ENCODE measurements around the gene PTPN9. TPM values are rescaled to one million over a fixed set of nuclear protein-coding genes. Genes with fewer than 3 reads are reported as not detected.

The PTPN9 gene
- total and polyA plus RNA-seq, 2 experiments from 2014 or later: 19.9 to 30.6 TPM

DNA sequence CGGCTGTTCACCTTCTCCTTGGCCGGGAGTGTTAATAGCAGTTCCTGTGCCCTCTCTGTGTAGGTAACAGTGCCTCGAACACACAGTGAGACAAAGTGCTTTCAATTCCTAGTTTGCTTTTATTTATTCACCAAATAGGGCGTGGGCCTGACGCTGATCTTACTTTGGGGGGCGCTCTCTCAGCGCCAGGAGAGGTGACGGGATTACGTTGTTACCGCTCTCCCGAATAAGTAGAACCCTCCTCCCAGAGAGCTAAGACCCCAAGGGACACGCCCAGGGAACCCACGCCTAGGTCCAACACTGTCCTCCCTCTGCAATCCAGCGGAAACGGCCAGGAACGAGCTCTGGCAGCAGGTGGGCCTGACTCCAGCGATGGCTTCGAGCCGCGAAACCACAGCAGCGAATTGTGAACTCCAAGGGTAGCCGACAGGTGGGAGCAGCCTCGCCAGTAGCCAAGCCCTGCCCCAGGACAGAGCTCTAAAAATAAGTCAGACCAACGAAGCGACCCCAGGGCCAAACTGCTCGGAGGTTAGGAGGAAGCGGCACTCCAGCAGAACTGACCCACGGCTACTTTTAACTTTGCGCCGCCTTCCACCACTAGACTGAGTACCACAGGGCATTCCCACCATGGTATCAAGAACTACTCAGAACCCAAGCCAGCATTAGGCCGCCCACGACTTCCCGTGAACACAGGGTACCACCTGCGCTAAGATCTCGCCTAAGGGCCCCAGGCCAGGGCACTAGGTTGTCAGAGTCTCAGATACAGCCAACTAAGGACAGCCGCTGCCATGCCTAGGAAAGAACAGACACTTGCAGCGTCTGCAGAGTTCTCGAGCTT lies 126.0 kb downstream of the PTPN9 start:
- Histone ChIP-seq H2AFZ (peak overlapping the region; percentile 76), H3F3A (ENCODE audit: insufficient read depth) (peaks cover 53% of the 10 kb centered on the region), H3K27me3 (replicated peaks; ENCODE audit: insufficient read depth) (no peaks in the 10 kb centered on the region), H3K4me2 (ENCODE audit: unreplicated experiment) (peak overlapping the region; percentile 99), H3K27ac (peak overlapping the region; percentile 90), H3K36me3 (ENCODE audit: low read depth) (no peaks in the 10 kb centered on the region), H3K9me3 (ENCODE audit: low read depth) (no peaks in the 10 kb centered on the region), H3K9ac (peak overlapping the region; percentile 83), H3K79me2 (ENCODE audit: insufficient read depth) (peaks cover 33% of the 10 kb centered on the region), H3K9me2 (ENCODE audit: insufficient read depth) (no peaks in the 10 kb centered on the region), H3K4me3 (peak overlapping the region; percentile 85), H3K4me1 (ENCODE audit: insufficient read depth) (peaks cover 31% of the 10 kb centered on the region), H4K20me1 (ENCODE audit: insufficient read depth) (no peaks in the 10 kb centered on the region)
- in situ Hi-C loops (cut with MboI): no loop called here
- 6% methylated on average over 38 of the region's 38 CpGs for WGBS, 2 experiments (ENCODE audit: low coverage in 1 of 2, low lambda C conversion rate in 2 of 2, missing lambda C conversion rate in 2 of 2)
- peak; percentile 58 for DNase-seq
- TF ChIP-seq EZH2 (IDR thresholded peaks at IDR 0.05; ENCODE audit: insufficient read depth, poor library complexity, severe bottlenecking): no peak
- no peak for TF ChIP-seq EZH2phosphoT487 (IDR thresholded peaks at IDR 0.05; ENCODE audit: insufficient read depth, low read depth)

DNA sequence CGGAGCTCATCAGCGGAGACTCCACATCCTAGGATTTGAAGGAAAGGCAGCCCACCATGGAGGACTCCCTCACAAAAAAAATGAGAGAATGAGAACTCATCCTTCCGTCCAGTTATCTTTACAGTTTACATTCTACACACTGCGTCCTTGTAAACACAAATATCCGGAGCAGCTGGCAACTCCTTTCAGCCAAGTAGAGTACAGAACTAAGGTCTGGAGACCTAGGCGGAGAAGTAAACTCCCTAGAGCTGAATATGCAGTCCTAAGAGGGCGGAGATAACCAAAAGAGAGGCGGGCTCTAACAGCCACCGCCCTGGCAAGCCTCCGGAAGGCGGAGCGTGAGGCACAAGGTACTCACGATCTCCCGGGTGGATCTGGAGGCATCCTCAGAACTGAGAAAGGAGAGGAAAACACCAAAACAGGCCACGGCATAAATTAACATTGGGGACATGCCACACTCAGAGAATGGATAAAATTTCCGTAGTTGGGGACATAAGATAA lies 126.7 kb downstream of the PTPN9 start:
- peak; percentile 95 for DNase-seq
- Histone ChIP-seq H3K4me2 (ENCODE audit: unreplicated experiment) (peak overlapping the region; percentile 99), H2AFZ (peak overlapping the region; percentile 76), H3K27ac (peak overlapping the region; percentile 90), H3K4me3 (peak overlapping the region; percentile 85), H3K27me3 (replicated peaks; ENCODE audit: insufficient read depth) (no peaks in the 10 kb centered on the region), H3K4me1 (ENCODE audit: insufficient read depth) (peaks cover 27% of the 10 kb centered on the region), H3F3A (ENCODE audit: insufficient read depth) (peaks cover 49% of the 10 kb centered on the region), H3K9me2 (ENCODE audit: insufficient read depth) (no peaks in the 10 kb centered on the region), H3K9ac (peak overlapping the region; percentile 83), H3K79me2 (ENCODE audit: insufficient read depth) (peaks cover 40% of the 10 kb centered on the region), H4K20me1 (ENCODE audit: insufficient read depth) (no peaks in the 10 kb centered on the region), H3K9me3 (ENCODE audit: low read depth) (no peaks in the 10 kb centered on the region), H3K36me3 (ENCODE audit: low read depth) (no peaks in the 10 kb centered on the region)
- no peak for TF ChIP-seq EZH2phosphoT487 (IDR thresholded peaks at IDR 0.05; ENCODE audit: insufficient read depth, low read depth)
- no peak for TF ChIP-seq EZH2 (IDR thresholded peaks at IDR 0.05; ENCODE audit: insufficient read depth, poor library complexity, severe bottlenecking)
- in situ Hi-C loops (cut with MboI): no loop called here
- 0 to 1% methylated on average over 16 of the region's 16 CpGs for WGBS, 2 experiments (ENCODE audit: low coverage in 1 of 2, low lambda C conversion rate in 2 of 2, missing lambda C conversion rate in 2 of 2)

DNA sequence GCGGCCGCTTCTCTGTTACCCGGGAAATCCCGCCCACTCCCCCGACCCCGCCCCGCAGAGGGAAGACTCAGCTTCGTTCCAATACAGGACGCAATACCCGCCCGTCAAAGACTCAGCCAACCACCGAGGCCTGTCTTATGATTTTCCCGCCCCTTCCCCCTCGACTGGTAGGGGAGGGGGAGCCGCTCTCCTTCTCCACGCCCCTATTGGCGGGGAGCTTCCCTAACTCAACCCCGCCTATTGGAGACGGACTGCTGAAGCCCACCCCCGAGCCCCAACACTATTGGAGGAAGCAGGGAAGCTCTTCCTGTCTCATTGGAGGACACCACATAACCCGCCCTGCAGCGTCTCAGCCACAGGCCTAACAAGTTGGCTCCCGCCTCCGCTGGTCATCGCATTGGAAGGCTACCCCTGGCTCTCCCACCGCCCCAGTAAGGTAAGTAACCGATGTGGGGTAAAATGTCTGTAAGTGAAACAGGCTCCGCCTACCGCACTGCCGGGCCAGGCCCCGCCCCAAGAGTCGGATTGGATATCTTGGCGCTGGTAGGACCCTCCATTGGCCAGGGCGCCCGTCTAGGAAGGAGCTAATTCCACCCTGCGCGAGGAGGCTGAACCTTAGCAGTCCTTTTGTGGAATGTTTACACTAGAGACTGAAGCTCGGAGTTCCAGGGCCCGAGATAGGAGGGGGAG lies 127.3 kb downstream of the PTPN9 start, which contains the start of gene SIN3A:
TSS of gene SIN3A (minus strand) at position 17 of the 690 bp plus-strand sequence. CDS start 21,315 bp downstream, outside the sequence.
- H3K79me2 ChIP-seq (ENCODE audit: insufficient read depth): peaks cover 46% of the 10 kb centered on the region

DNA sequence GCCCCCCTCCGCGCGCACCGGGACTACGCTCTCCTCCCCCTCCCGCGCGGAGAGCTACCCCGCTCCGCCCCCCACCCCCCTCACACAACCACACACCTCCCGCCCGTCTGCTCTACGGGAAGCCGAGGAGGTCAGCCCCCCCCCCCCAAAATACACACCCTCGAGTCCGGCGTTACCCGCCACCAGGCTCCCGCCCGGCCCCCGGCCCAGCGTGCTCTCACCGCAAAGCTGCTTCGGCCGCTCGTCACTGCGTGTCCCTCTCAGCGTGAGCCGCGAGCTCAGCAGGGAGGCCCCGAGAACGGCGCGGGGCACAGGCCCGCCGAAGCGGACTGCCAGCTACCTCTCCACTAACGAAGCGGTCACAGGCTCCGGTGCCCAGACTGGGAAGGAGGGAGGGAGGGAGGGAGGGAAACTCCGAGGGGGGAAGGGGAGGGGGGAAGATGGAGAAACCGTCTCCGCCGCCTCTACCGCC lies 127.9 kb downstream of the PTPN9 start:
- Histone ChIP-seq H2AFZ (no peak overlapping the region), H3K36me3 (ENCODE audit: low read depth) (no peaks in the 10 kb centered on the region), H3K79me2 (ENCODE audit: insufficient read depth) (peaks cover 52% of the 10 kb centered on the region), H3K4me3 (peak overlapping the region; percentile 99), H3K9me2 (ENCODE audit: insufficient read depth) (no peaks in the 10 kb centered on the region), H3K9ac (peak overlapping the region; percentile 92), H4K20me1 (ENCODE audit: insufficient read depth) (no peaks in the 10 kb centered on the region), H3K27me3 (replicated peaks; ENCODE audit: insufficient read depth) (no peaks in the 10 kb centered on the region), H3K4me2 (ENCODE audit: unreplicated experiment) (peak overlapping the region; percentile 63), H3K27ac (peak overlapping the region; percentile 97), H3K4me1 (ENCODE audit: insufficient read depth) (peaks cover 16% of the 10 kb centered on the region), H3K9me3 (ENCODE audit: low read depth) (no peaks in the 10 kb centered on the region), H3F3A (ENCODE audit: insufficient read depth) (peaks cover 38% of the 10 kb centered on the region)
- 2% methylated on average over 17 to 45 of the region's 45 CpGs for WGBS, 2 experiments (ENCODE audit: low coverage in 1 of 2, low lambda C conversion rate in 2 of 2, missing lambda C conversion rate in 2 of 2)
- DNase-seq: no peak
- no peak for TF ChIP-seq EZH2 (IDR thresholded peaks at IDR 0.05; ENCODE audit: insufficient read depth, poor library complexity, severe bottlenecking)
- TF ChIP-seq EZH2phosphoT487 (IDR thresholded peaks at IDR 0.05; ENCODE audit: insufficient read depth, low read depth): no peak
- in situ Hi-C loops (cut with MboI): no loop called here

More for the DNA sequence above, 127.3 kb downstream of the PTPN9 start, which contains the start of gene SIN3A:
- peaks cover 43% of the 10 kb centered on the region for H3F3A ChIP-seq (ENCODE audit: insufficient read depth)
- peak within 1 kb of the TSS; percentile 97 for H3K27ac ChIP-seq
- H3K4me3 ChIP-seq: peak within 1 kb of the TSS; percentile 99
- peak within 1 kb of the TSS; percentile 81 for H2AFZ ChIP-seq
- H3K27me3 ChIP-seq (replicated peaks; ENCODE audit: insufficient read depth): no peaks in the 10 kb centered on the region
- in situ Hi-C loops (cut with MboI): no loop called here
- H3K9me3 ChIP-seq (ENCODE audit: low read depth): no peaks in the 10 kb centered on the region
- peak within 1 kb of the TSS; percentile 92 for H3K9ac ChIP-seq
- H4K20me1 ChIP-seq (ENCODE audit: insufficient read depth): no peaks in the 10 kb centered on the region
- 1% methylated on average over 28 to 39 of the region's 39 CpGs for whole genome bisulfite sequencing, 2 experiments (ENCODE audit: low coverage in 1 of 2, low lambda C conversion rate in 2 of 2, missing lambda C conversion rate in 2 of 2)
- H3K4me1 ChIP-seq (ENCODE audit: insufficient read depth): peaks cover 21% of the 10 kb centered on the region
- H3K9me2 ChIP-seq (ENCODE audit: insufficient read depth): no peaks in the 10 kb centered on the region
- DNase-seq: peak; percentile 100
- H3K4me2 ChIP-seq (ENCODE audit: unreplicated experiment): peak within 1 kb of the TSS; percentile 99
- TF ChIP-seq EZH2 (IDR thresholded peaks at IDR 0.05; ENCODE audit: insufficient read depth, poor library complexity, severe bottlenecking): no peak
- TF ChIP-seq EZH2phosphoT487 (IDR thresholded peaks at IDR 0.05; ENCODE audit: insufficient read depth, low read depth): no peak
- H3K36me3 ChIP-seq (ENCODE audit: low read depth): no peaks in the 10 kb centered on the region

All from GM23248 (cell line).